ENCODE results near the gene SDSL. TPM values are rescaled to one million over a fixed set of nuclear protein-coding genes. Genes with fewer than 3 reads are reported as not detected.

The SDSL gene
- total and polyA plus RNA-seq, 2 experiments from 2014 or later: not detected

- Histone ChIP-seq H2AFZ (no peak overlapping the region), H3K4me1 (ENCODE audit: insufficient read depth) (peaks cover 58% of the 10 kb centered on the region), H3K4me2 (peak overlapping the region; percentile 85), H3K4me3 (peak overlapping the region; percentile 58), H3K36me3 (ENCODE audit: insufficient read depth) (no peaks in the 10 kb centered on the region; the same call in 1 of the 2 replicates), H3K27me3 (ENCODE audit: insufficient read depth) (peaks cover 100% of the 10 kb centered on the region), H3K27ac (ENCODE audit: low read depth) (no peak overlapping the region), H4K20me1 (replicated peaks; ENCODE audit: insufficient read depth) (peaks cover 21% of the 10 kb centered on the region; the same call in 1 of the 2 replicates), H3K9me2 (ENCODE audit: insufficient read depth) (no peaks in the 10 kb centered on the region), H3F3A (replicated peaks; ENCODE audit: low read depth) (peaks cover 40% of the 10 kb centered on the region), H3K79me2 (replicated peaks; ENCODE audit: insufficient read depth) (no peaks in the 10 kb centered on the region)
- Mint-ChIP-seq H3K36me3 (ENCODE audit: low read depth) (no peaks in the 10 kb centered on the region; the same call in 2 of the 3 replicates), H3K4me3 (peak overlapping the region; percentile 43), H3K27ac (no peak overlapping the region), H3K27me3 (ENCODE audit: insufficient read depth, low read depth, poor library complexity) (peaks cover 100% of the 10 kb centered on the region), H3K4me1 (peaks cover 60% of the 10 kb centered on the region), H3K9me3 (peaks cover 3% of the 10 kb centered on the region; the same call in 1 of the 3 replicates)
- TF ChIP-seq STAT1 (IDR thresholded peaks at IDR 0.05; ENCODE audit: unreplicated experiment) (no peak), EZH2phosphoT487 (IDR thresholded peaks at IDR 0.05; ENCODE audit: unreplicated experiment) (peak; percentile 86), EZH2 (IDR thresholded peaks at IDR 0.05; ENCODE audit: low read depth, unreplicated experiment) (peak; percentile 76)
- peak; percentile 71 for DNase-seq (ENCODE audit: low spot score)
- ATAC-seq: peak; percentile 5
Measured at GRCh38 chr12:113470871-113471618, 48.9 kb downstream of the SDSL start.

DNA sequence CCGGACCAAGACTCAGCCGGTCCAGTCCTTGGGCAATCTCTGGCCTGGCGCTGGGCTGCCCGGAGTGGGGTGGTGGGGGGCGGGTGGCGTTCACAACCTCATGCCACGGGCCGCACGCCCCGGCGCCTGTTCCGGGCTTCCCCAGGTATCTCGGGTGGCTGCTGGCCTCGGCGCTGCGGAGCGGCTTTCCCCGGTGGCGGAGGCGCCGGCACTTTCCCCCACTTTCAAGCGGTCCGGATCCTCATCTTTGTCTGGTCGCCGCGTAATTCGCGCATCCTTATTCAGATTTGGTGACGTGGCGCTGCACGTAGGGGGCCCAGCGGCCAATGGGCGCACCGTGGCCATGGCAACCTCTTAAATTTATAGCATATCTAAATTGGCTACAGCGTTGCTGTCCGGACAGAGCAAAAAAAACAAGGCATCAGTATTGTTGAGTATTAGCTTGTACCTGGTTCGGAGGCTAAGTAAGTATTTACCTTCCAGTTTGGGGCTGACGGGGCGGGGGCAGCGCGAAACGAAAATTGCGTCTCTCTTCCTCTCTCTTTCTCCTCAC lies 49.5 kb downstream of the SDSL start, which contains the start of gene LHX5:
TSS of gene LHX5 (minus strand) at position 253 of the 553 bp plus-strand sequence. CDS start 373 bp downstream, outside the sequence.
- TF ChIP-seq ETS1 (IDR thresholded peaks at IDR 0.05): no peak
- no peak for TF ChIP-seq EZH2 (IDR thresholded peaks at IDR 0.05; ENCODE audit: low read depth, unreplicated experiment)
- peak; percentile 84 for TF ChIP-seq CREB1 (CRISPR knock-in tag; IDR thresholded peaks at IDR 0.05; ENCODE audit: low read depth)
- TF ChIP-seq ZNF114 (CRISPR knock-in tag; IDR thresholded peaks at IDR 0.05): no peak
- peaks cover 100% of the 10 kb centered on the region for H3K27me3 ChIP-seq (ENCODE audit: insufficient read depth)
- H3K4me2 ChIP-seq: peak within 1 kb of the TSS; percentile 85
- peak within 1 kb of the TSS; percentile 71 for H3K4me3 Mint-ChIP-seq
- no peaks in the 10 kb centered on the region; the same call in 2 of the 3 replicates for H3K36me3 Mint-ChIP-seq (ENCODE audit: low read depth)
- H3K4me1 ChIP-seq (ENCODE audit: insufficient read depth): peaks cover 54% of the 10 kb centered on the region
- H2AFZ ChIP-seq: peak within 1 kb of the TSS; percentile 85
- peaks cover 21% of the 10 kb centered on the region; the same call in 1 of the 2 replicates for H4K20me1 ChIP-seq (replicated peaks; ENCODE audit: insufficient read depth)
- peak within 1 kb of the TSS; percentile 58 for H3K4me3 ChIP-seq
- H3K27me3 Mint-ChIP-seq (ENCODE audit: insufficient read depth, low read depth, poor library complexity): peaks cover 100% of the 10 kb centered on the region
- H3K27ac Mint-ChIP-seq: no peak within 1 kb of the TSS
- no peaks in the 10 kb centered on the region; the same call in 1 of the 2 replicates for H3K36me3 ChIP-seq (ENCODE audit: insufficient read depth)
- ATAC-seq (peak; percentile 4), DNase-seq (ENCODE audit: low spot score) (peak; percentile 87)
- H3K4me1 Mint-ChIP-seq: peaks cover 58% of the 10 kb centered on the region
- peaks cover 3% of the 10 kb centered on the region; the same call in 1 of the 3 replicates for H3K9me3 Mint-ChIP-seq
- no peak within 1 kb of the TSS for H3K27ac ChIP-seq (ENCODE audit: low read depth)
- H3K79me2 ChIP-seq (replicated peaks; ENCODE audit: insufficient read depth): no peaks in the 10 kb centered on the region
- peaks cover 34% of the 10 kb centered on the region for H3F3A ChIP-seq (replicated peaks; ENCODE audit: low read depth)
- H3K9me2 ChIP-seq (ENCODE audit: insufficient read depth): no peaks in the 10 kb centered on the region

All from GM23338 (cell line).